ENCODE results near the gene COL6A6. TPM values are rescaled to one million over a fixed set of nuclear protein-coding genes. Genes with fewer than 3 reads are reported as not detected.
"Not testable (repeated sequence)": the region's sequence is repeated elsewhere in the genome, so short reads cannot be mapped to it uniquely, and the experiment has no call there.

Gene COL6A6
- total and polyA plus RNA-seq, 11 donors: 0.26 to 4.5 (median 1.00) TPM

- no peaks in the 10 kb centered on the region for H3K36me3 ChIP-seq
- no peaks in the 10 kb centered on the region for H3K9me3 ChIP-seq
- DNase-seq (no peak), ATAC-seq (no peak)
- no peaks in the 10 kb centered on the region for H3K27me3 ChIP-seq
- 82 to 87% (median 86%) methylated on average over 3 of the region's 3 CpGs for WGBS, 4 donors
- H3K27ac ChIP-seq: no peak overlapping the region
- no peaks in the 10 kb centered on the region for H3K4me1 ChIP-seq
- intact Hi-C loops (cut with DNase I): loop anchor here in 1 of 10 donors (10.0 kb wide), 1 partner anchor 269 kb away; no protein-coding TSS in a partner anchor
- no peak for TF ChIP-seq CTCF (IDR thresholded peaks at IDR 0.05)
- no peak for TF ChIP-seq POLR2A (IDR thresholded peaks at IDR 0.05)
- H3K4me3 ChIP-seq: no peak overlapping the region
Measured at GRCh38 chr3:130543322-130543721, 26.3 kb downstream of the COL6A6 start.

GRCh38 chr3:130546920-130547679 lies 30.1 kb downstream of the COL6A6 start:
- Histone ChIP-seq H3K36me3 (no peaks in the 10 kb centered on the region), H3K27ac (no peak overlapping the region), H3K27me3 (no peaks in the 10 kb centered on the region), H3K4me1 (no peaks in the 10 kb centered on the region), H3K4me3 (no peak overlapping the region), H3K9me3 (peaks cover 0 to 17% (median 0%) of the 10 kb centered on the region in 12 donors)
- no peak for ATAC-seq
- TF ChIP-seq CTCF (IDR thresholded peaks at IDR 0.05) (no peak), POLR2A (IDR thresholded peaks at IDR 0.05) (no peak)
- WGBS, 4 donors: 89 to 92% (median 91%) methylated on average over 15 to 29 of the region's 29 CpGs
- no peak for DNase-seq
- intact Hi-C loops (cut with DNase I): loop anchor here in 1 of 10 donors (10.0 kb wide), 1 partner anchor 272 kb away; no protein-coding TSS in a partner anchor

- WGBS, 4 donors: 83 to 91% (median 85%) methylated on average over 9 of the region's 9 CpGs
- not testable (repeated sequence) for H3K4me3 ChIP-seq, ATAC-seq, H3K27ac ChIP-seq, H3K27me3 ChIP-seq, H3K4me1 ChIP-seq, DNase-seq, H3K36me3 ChIP-seq
- H3K9me3 ChIP-seq: peaks cover 0 to 23% (median 2%) of the 10 kb centered on the region in 12 donors
- intact Hi-C loops (cut with DNase I): loop anchor here in 1 of 10 donors (10.0 kb wide), 1 partner anchor 273 kb away; no protein-coding TSS in a partner anchor
Measured at GRCh38 chr3:130547680-130548065, 30.7 kb downstream of the COL6A6 start.

GRCh38 chr3:130548356-130548755 lies 31.4 kb downstream of the COL6A6 start:
- Histone ChIP-seq H3K9me3 (peaks cover 0 to 27% (median 3%) of the 10 kb centered on the region in 12 donors), H3K4me1 (no peaks in the 10 kb centered on the region), H3K4me3 (no peak overlapping the region), H3K36me3 (no peaks in the 10 kb centered on the region), H3K27ac (no peak overlapping the region), H3K27me3 (no peaks in the 10 kb centered on the region)
- no peak for ATAC-seq
- DNase-seq: no peak
- WGBS, 4 donors: 63 to 79% (median 77%) methylated on average over 1 of the region's 1 CpG
- TF ChIP-seq POLR2A (IDR thresholded peaks at IDR 0.05) (no peak), CTCF (IDR thresholded peaks at IDR 0.05) (no peak)
- intact Hi-C loops (cut with DNase I): loop anchor here in 1 of 10 donors (10.0 kb wide), 1 partner anchor 274 kb away; no protein-coding TSS in a partner anchor
